ENCODE data around the gene CNTFR.

CNTFR gene

GRCh38 chr9:34558364-34558763 lies 31.2 kb downstream of the CNTFR start:
- POLR2A ChIA-PET: no interaction called here

GRCh38 chr9:34557426-34558321 lies 31.9 kb downstream of the CNTFR start:
- no peak for TF ChIP-seq CTCF (IDR thresholded peaks at IDR 0.05; ENCODE audit: insufficient read depth, low read length, missing control alignments)
- POLR2A ChIA-PET: no interaction called here

More at GRCh38 chr9:34558364-34558763, 31.2 kb downstream of the CNTFR start:
- no peak for TF ChIP-seq CTCF (IDR thresholded peaks at IDR 0.05; ENCODE audit: insufficient read depth, low read length, missing control alignments)
- no peak for DNase-seq (ENCODE audit: low read depth, low spot score)
- H3K4me3 ChIP-seq (ENCODE audit: low read depth, low read length): no peak overlapping the region
- CTCF ChIA-PET: interaction anchor here (1.1 to 4.2 kb wide), 5 partner anchors 8 to 76 kb away, joined by 3 to 24 read pairs (median 4); no protein-coding TSS in a partner anchor

GRCh38 chr9:34556949-34557348 lies 32.6 kb downstream of the CNTFR start:
- ChIA-PET CTCF (interaction anchor here (1.8 to 4.2 kb wide), 2 partner anchors 9 to 46 kb away, joined by 6 to 24 read pairs; no protein-coding TSS in a partner anchor), POLR2A (no interaction called here)
- DNase-seq (ENCODE audit: low read depth, low spot score): no peak
- no peak for TF ChIP-seq CTCF (IDR thresholded peaks at IDR 0.05; ENCODE audit: insufficient read depth, low read length, missing control alignments)
- H3K4me3 ChIP-seq (ENCODE audit: low read depth, low read length): no peak overlapping the region

More at GRCh38 chr9:34557426-34558321, 31.9 kb downstream of the CNTFR start:
- DNase-seq (ENCODE audit: low read depth, low spot score): no peak
- H3K4me3 ChIP-seq (ENCODE audit: low read depth, low read length): no peak overlapping the region
- CTCF ChIA-PET: interaction anchor here (0.6 to 4.2 kb wide), 7 partner anchors 7 to 82 kb away, joined by 3 to 24 read pairs (median 4); no protein-coding TSS in a partner anchor

GRCh38 chr9:34555936-34556525 lies 33.5 kb downstream of the CNTFR start:
- H3K4me3 ChIP-seq (ENCODE audit: low read depth, low read length): no peak overlapping the region
- CTCF ChIA-PET: interaction anchor here (1.8 to 10.6 kb wide), 3 partner anchors 8 to 47 kb away, joined by 6 to 255 read pairs (median 24); no protein-coding TSS in a partner anchor
- DNase-seq (ENCODE audit: low read depth, low spot score): no peak
- POLR2A ChIA-PET: no interaction called here
- TF ChIP-seq CTCF (IDR thresholded peaks at IDR 0.05; ENCODE audit: insufficient read depth, low read length, missing control alignments): no peak

- H3K4me3 ChIP-seq (ENCODE audit: low read depth, low read length): no peak overlapping the region
- DNase-seq (ENCODE audit: low read depth, low spot score): no peak
- ChIA-PET CTCF (interaction anchor here (4.2 to 10.6 kb wide), 2 partner anchors 8 to 41 kb away, joined by 24 to 255 read pairs; no protein-coding TSS in a partner anchor), POLR2A (no interaction called here)
- no peak for TF ChIP-seq CTCF (IDR thresholded peaks at IDR 0.05; ENCODE audit: insufficient read depth, low read length, missing control alignments)
These were observed 34.0 kb downstream of the CNTFR start for GRCh38 chr9:34555500-34555899.

GRCh38 chr9:34555002-34555348 lies 34.5 kb downstream of the CNTFR start:
- ChIA-PET CTCF (interaction anchor here (10.6 kb wide), 1 partner anchor 41 kb away, joined by 255 read pairs; no protein-coding TSS in a partner anchor), POLR2A (no interaction called here)
- DNase-seq (ENCODE audit: low read depth, low spot score): no peak
- TF ChIP-seq CTCF (IDR thresholded peaks at IDR 0.05; ENCODE audit: insufficient read depth, low read length, missing control alignments): no peak
- no peak overlapping the region for H3K4me3 ChIP-seq (ENCODE audit: low read depth, low read length)
